GM12801 (cell line): Measurements from ENCODE around the gene TTC33.

Experiments used
- CTCF ChIP-seq: IDR thresholded peaks from one replicate; pipeline ENCODE4 v1.5.1; 2011; ENCODE audit warnings: control low read depth; ENCODE audit not compliant: insufficient read length; ENCODE audit errors: extremely low read depth

The TTC33 gene

DNA sequence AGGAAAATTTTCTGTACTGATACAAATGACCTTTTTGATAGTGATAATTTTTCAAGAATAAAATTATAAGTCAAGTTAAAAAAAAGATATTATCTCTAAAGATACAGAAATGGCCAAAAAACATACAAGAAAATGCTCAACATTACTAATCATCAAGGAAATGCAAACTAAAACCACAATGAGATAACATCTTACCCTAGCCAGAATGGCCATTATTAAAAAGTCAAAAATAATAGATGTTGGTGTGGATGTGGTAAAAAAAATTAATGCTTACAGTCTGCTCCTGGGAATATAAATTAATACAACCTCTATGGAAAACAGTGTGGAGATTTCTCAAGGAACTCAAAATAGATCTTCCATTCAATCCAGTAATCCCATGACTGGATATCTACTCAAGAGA is 99.0 kb downstream of the TTC33 start:
- no peak for TF ChIP-seq CTCF

- no peak for TF ChIP-seq CTCF
Measured at GRCh38 chr5:40655138-40655537, 100.6 kb downstream of the TTC33 start.

GRCh38 chr5:40654377-40654991 is 101.3 kb downstream of the TTC33 start:
- TF ChIP-seq CTCF = no peak

DNA sequence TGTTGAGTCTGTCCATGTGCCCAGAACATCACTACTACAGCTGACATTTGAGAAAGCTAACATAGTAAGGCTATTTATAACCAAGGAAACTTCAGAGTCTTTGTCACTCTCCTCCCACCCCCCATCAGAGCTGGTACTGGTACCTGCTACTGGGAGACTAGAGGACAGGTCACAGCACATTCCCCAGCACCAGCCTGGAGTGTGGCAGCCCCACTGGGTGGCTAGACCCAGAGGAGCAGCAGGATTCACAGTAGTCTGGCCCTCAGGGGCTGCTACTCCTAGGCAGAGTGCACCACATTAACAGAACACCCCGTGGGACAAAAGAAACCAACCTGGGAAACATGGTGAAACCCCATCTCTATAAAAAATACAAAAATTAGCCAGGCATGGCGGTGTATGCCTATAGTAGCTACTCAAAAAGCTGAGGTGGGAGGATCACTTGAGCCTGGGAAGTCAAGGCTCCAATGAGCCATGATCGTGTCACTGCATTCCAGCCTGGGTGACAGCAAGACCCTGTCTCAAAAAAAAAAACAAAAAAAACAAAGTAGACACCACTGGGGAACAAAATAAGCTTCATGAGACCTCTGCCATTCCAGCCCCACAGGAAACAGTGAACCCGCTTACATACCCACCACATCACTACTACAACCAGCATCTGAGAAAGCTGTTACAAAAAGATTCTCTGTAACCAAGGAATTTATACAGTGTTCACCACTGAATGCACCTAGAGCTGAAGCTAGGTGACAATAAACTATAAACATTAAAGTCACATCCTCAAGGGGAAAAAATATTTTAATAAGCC is 102.3 kb downstream of the TTC33 start:
- TF ChIP-seq CTCF = no peak

DNA sequence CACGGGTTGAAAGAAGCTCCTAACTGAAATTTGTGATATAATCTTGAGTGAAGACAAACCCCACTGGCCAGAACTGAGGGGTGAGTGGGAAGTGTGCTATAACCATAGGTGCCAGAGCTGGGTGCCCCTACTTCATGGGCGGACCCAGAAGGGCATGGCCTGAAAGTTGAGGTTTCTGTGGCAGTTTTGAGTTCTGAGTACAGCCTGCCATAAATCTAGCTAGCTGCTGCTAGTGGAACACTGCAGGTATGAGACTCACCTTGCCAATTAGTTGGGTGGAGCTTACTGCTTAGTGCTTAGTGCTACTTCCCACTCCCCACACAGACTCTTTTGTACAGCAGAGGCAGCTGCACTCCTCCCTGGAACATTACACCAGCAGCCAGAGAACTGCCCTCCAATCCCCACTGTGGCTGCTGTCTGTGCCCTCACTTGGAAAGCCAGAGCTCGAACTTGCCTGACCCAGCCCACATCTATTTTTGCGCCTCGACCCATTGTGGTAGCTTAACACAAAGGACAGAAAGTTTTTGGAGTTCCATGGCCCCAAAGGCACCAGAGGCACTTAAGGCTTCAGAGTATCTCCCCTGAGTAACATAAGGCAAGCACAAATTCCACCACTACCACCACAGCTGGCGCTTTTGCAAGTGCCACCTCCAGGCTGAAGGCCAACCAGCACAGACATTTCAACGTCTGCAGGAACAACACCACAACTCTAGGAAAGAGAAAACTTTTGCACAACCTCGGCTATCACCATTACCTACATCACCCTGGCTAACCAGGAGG is 103.1 kb downstream of the TTC33 start:
- no peak for TF ChIP-seq CTCF

GRCh38 chr5:40651201-40651600 is 104.6 kb downstream of the TTC33 start:
- no peak for TF ChIP-seq CTCF

DNA sequence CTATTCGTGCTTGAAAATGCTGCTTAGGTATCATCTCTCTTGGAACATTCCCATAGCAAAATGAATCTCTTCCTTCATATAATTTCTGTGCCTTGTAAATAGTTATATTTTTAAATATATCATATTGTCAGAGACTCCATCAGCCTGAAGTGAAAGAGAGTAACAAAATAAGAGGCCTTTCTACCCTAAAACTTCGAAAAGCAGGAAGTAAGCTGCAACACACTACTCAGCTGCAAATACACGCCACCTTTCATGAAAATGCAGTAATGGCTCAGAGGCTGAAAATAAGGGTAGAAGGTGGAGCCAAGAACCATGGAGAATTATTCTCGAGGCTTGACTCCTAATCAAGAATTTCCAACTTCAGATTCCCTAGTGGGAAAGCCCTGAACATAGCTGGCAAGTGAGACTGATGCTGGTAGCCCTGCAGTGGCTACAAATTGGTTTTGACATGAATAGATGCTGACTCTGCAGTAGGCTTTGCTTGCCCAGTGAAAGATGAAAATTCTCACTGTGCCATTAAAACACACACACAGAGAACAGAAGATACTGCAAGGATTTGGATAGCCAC is 106.2 kb downstream of the TTC33 start:
- no peak for TF ChIP-seq CTCF
